Endothelial cell of umbilical vein (primary cell): ENCODE data around the gene RND2.

Source experiments
- FOS ChIP-seq: IDR thresholded peaks from 2 replicates; pipeline ENCODE4 v1.6.1; 2011; ENCODE audit warnings: mild to moderate bottlenecking, low read length, moderate library complexity, borderline replicate concordance; ENCODE audit not compliant: insufficient read depth
- TF ChIP-seq, protein P1 (sequence below): IDR thresholded peaks from 2 replicates; pipeline ENCODE4 v1.6.1; 2011; ENCODE audit not compliant: insufficient read depth, insufficient read length
- TF ChIP-seq, protein P2 (sequence below), 2 donors: IDR thresholded peaks; 1 replicate in 1 of 2; 2 replicates in 1 of 2; pipeline ENCODE4 v1.5.1; 2011; ENCODE audit warnings: low read length in 2 of 2, mild to moderate bottlenecking in 2 of 2, moderate library complexity in 2 of 2, control low read depth in 1 of 2, inconsistent platforms in 1 of 2, low read depth in 1 of 2; ENCODE audit not compliant: insufficient read depth in 1 of 2; ENCODE audit errors: extremely low read depth in 1 of 2

DNA sequence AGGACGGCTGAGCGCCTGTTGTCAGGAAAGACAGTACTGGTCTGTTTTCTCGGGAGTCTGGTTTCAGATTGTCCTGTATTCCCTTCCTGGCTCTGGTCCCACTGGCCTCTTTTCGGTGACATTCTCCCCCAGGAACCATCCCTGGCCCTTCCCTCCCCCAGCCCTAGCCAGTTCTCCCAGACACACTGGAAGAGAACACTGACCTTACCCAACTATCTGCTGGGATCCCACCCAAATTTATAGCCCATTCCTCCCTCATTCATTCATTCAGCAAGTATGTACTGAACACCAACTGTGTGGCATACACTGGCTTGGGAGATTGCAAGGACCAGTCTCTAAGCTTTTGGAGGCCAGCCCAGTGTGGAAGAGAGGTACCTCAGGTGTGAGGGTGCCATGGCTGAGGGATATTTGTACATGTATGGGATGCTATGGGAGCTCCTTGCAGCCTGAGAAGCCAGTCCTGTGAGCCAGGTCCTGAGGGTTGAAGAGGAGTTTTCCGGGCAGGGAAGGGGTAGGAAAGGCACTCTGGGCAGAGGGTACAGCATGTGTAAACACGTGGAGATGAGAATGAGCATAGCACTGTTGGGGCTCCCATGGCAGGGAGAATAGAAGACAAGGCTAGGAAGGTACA is 5.2 kb downstream of the RND2 start:
- TF ChIP-seq, protein P1, sequence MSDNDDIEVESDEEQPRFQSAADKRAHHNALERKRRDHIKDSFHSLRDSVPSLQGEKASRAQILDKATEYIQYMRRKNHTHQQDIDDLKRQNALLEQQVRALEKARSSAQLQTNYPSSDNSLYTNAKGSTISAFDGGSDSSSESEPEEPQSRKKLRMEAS: no peak
- TF ChIP-seq, protein P2, sequence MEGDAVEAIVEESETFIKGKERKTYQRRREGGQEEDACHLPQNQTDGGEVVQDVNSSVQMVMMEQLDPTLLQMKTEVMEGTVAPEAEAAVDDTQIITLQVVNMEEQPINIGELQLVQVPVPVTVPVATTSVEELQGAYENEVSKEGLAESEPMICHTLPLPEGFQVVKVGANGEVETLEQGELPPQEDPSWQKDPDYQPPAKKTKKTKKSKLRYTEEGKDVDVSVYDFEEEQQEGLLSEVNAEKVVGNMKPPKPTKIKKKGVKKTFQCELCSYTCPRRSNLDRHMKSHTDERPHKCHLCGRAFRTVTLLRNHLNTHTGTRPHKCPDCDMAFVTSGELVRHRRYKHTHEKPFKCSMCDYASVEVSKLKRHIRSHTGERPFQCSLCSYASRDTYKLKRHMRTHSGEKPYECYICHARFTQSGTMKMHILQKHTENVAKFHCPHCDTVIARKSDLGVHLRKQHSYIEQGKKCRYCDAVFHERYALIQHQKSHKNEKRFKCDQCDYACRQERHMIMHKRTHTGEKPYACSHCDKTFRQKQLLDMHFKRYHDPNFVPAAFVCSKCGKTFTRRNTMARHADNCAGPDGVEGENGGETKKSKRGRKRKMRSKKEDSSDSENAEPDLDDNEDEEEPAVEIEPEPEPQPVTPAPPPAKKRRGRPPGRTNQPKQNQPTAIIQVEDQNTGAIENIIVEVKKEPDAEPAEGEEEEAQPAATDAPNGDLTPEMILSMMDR (IDR thresholded peaks at IDR 0.05; ENCODE audit: extremely low read depth in 1 of 2, insufficient read depth in 1 of 2, low read depth in 1 of 2, low read length in 2 of 2): no peak
- no peak for TF ChIP-seq FOS
